COR-L47 (cell line): ENCODE data around the gene LPP.

Source experiments
- DNase-seq: peaks from one replicate; lab custom pipeline; 2025; lab: John Stamatoyannopoulos, UW

Gene LPP

DNA sequence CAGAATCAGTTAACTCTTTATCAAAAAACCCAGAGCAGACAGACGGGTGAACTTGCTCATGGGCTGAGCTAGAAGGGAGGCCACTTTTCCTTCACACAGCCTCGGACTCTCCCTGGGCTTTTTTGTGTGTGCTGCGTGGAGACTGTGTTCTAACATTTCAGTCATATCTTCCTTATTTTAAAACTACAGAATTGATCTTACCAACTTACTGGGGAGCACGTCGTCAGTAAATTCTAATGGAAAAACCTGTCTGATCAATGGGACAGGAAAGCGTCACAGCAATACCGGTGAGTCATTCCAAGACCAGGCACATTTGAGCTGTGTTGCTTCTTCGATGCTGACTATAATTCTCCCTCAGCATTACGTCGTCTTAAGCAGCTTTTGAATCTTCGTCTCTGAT, 145.1 kb downstream of the LPP start:
- DNase-seq = no peak

DNA sequence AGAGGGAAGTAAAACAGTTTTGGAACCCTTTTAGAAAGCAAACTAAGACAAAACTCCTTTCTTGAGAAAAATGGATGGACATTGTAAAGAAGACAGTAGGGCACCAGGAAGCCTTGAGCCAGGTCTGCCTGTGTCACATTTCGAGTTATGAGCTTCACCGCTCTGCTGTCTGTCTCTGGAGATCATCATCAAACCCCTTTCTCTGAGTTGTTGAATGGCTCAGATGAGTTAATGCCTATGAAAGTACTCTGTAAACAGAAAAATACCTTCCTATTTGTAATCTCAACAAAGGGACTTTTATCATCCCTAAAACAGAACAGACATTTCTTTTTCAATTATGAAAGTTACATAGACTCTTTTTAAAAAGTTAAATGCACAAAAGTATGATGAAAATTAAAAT, 145.8 kb downstream of the LPP start:
- DNase-seq = no peak

DNA sequence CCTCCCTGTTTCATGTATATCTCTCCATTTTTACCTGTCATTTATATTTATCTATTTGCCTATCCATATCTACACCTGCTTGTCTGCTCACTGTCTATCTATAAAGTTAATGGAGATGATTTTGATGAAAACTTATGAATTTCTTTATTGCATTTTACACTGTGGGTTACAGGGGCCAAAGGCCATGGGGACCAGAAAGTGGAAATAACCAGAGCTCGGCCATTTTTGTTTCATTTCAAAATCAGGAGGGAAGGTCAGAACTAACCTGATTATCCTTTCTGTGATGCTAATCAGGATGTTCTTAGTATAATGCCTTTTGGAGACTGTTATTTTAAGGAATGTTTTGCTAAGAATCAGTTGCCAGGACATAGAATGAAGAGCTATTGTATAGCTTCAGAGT, 147.2 kb downstream of the LPP start:
- no peak for DNase-seq

DNA sequence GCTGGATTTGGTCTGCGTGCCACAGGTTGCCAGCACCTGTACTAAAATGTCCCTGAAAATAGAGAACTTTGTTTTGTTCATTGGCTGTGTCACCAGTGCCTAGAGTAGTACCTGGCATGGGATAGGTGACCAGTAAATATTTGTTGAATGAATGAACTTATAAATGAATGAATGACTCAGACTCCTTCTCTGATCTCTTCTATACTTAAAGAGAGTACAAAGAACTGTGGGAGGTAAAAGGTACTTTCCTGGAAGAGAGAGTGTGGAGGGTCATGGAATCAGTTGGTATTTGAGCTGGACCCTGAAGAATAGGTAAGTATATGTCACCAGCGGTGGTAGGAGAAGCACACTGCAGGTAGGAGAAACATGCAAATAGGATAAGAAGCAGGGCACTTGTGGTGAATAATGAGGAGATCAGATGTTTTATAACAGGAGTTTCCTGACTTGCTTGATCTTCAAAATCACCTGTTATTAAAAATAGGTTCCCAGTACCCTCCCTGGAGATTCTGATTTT, 149.4 kb downstream of the LPP start:
- DNase-seq = no peak

DNA sequence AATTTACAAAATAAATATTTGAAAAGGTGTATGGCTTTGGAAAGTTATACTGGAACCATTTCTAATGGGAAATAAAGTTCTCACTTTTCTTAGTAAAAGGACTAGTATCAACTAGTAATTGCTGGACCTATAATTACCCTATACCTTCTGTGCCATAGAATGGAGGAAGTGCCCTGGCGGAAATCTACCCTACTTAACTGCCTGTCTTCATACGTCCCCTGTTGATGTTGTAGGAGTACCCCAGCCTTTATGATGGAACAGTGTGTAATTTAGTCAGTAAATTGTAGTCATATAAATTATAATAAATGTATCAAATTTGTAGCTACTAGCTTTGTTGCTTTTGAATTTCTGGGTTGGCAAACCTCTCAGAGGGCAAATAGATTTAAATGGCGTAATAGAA, 149.9 kb downstream of the LPP start:
- no peak for DNase-seq

DNA sequence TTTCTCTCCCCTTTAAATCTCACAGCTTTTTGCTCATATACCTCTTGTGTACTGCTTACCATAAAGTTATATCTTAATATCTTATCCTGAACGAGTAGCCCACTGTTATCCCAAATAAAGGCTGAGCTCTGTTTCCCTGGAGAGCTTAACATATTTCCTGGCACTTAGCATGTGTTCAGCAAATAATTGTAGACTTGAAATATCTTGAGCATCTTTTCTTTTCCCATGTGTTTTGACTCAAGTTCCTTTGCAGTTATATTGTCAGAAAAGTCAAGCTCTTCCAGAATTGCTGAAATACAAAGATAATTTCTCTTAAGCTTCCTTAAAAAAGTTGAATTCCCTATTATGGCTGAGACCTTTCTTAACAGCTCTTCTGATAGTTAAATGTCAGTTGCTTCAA, 150.5 kb downstream of the LPP start:
- no peak for DNase-seq

DNA sequence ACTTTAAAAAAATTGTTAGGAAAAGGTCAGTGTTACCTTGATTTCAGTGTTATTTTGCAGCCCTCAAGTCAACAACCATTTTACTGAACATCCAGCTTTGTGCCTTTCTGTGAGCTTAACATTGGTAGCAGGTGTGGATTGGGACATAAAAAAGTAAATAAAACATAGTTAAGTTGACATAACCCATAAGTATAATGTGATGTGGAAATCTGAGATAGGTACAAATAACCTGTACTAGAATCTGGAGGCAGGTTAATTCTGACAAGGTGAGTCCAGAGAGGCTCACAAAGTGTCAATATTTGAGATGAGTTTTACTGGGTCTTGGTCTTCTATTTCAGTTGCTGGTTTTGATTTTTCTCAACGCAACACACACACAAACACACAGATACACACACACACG, 151.3 kb downstream of the LPP start:
- no peak for DNase-seq

DNA sequence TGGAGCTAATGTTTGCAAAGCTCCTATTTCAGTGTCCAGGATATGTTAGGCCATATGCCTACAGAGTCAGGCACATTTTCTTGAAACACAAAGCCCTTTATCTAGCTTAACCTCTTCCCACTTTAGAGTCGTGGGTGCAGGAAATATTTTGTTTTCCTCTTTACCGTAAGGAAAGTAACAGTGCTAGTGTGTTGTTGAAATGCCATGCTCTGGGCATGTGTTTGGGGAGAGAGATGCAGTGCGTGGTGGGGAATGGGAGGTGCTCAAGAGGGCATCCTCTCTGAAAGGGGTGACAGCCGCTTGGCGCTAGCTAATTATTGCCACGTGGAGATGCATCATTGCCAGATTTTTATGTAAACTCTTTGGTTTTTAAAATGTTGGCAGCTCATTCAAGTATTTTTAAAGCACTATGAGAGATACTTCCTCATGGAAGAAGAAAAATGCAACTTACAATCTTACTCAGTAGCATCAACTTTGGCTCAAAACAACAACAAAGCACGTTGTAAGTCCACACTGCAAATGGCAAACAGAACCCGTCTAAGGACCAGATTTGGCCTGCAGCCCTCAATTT, 152.6 kb downstream of the LPP start:
- DNase-seq = no peak

DNA sequence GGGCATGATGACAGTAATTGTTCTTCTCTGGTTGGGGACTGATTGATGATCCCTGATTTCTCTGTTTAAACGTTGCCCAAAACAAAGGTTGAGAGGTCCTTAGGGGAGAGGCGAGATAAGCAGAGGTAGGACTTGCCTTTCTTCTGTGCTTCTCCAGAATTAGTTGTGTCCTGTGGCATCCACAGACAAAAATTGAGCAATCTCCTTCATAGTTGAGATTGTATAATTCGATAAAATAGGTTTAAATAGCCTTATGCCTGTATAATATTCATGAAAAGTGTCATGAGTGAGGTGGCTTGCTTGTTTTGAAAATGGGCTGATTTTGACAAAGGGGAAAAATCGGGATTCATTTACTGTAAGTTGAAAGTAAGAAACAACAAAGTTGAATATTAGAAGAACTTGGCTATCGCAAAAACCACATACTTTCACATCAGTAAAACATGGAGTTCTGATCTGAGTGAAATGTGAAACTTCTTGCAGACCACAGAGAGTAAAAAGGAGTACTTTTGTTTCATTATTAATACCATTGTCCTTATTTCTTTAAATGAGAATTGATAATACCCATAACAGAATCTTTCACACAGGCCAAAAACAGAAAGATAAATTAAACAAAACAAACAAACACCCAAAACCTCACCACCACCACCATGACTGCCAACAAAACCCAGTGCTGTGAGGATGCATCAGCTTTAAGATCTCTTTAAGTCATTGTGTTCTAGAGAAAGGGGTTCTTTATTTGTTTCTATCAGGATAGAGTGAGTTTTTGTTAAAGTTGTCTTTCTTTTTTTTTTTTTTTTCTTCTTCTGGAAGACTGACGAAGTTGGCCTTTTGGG, 155.7 kb downstream of the LPP start:
- DNase-seq = no peak

DNA sequence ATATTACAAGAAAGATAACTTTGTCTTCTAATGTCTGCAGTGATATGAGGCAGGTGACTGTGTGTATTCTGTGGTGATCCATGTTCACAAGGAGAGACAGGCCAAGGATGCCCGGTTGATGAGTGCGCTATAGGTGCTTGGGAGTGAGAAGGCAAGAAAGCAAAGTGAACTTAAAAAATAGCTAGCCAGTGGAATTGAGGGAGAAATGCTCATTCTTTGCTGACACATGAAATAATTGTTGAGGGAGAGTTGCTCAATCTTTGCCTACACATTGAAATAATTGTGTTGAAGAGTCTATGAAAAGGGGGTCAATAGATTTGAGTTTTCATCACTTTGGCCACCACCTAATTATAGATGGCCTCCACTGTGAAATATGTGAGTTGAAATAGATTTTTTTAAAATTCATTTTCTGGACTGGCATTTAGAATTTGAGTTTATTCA, 156.3 kb downstream of the LPP start:
- DNase-seq = no peak

DNA sequence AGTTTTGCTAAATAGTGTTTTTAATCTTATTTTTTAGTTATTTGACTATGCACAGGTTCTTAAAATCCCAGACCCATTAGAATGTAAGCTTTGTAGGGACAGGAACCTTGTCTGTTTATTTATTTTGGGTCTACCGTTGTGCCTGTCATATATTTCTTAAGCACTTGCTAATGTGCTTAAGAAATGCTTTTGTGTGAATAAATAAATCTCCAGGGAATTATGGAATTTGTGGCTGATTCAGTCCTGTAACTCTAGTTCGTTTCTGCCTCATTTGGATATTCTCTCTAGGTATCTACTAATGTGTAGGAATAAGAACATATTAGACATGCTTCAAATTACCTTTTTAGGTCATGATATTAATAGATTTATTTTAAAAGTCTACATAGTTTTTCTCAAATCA, 161.6 kb downstream of the LPP start:
- DNase-seq = no peak

DNA sequence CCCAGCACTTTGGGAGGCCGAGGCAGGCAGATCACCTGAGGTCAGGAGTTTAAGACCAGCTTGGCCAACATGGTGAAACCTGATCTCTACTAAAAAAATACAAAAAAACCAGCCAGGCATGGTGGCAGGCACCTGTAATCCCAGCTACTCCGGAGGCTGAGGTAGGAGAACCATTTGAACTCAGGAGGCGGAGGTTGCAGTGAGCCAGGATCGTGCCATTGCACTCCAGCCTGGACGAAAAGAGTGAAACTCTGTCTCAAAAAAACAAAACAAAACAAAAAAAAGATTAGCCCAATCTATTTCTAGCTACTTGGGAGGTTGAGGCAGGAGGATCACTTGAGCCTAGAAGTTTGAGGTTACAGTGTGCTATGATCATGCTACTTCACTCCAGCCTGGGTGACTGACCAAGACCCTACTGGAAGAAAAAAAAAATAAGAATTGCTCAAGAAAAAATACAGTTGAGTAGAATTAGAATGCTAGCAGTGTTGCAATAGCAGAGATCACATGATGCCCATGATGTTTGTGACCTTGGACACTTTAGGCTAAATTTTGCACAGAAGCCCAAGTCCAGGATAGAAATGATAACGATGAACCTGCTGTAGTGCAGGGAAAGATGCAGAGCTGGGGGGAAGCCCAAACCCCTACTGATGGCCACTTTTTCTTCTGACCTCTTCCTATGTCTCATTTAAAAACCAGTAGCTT, 162.2 kb downstream of the LPP start:
- DNase-seq = no peak

DNA sequence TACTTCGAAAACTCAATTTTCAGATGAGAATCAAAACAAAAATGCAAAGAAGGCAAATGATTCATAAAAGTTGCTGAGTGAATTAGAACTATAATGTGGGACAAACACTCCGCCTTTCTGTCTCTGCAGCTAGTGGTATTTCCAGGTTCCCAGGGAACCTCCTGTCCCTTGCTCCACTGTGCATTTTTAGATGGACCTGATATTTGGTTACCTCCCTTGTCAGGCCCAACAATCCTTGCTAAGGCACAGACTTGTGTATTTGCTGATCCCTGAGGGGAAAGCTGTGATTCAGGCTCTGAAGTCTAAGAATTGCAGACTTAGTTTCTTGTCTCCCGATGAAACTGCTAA, 162.7 kb downstream of the LPP start:
- DNase-seq = no peak

DNA sequence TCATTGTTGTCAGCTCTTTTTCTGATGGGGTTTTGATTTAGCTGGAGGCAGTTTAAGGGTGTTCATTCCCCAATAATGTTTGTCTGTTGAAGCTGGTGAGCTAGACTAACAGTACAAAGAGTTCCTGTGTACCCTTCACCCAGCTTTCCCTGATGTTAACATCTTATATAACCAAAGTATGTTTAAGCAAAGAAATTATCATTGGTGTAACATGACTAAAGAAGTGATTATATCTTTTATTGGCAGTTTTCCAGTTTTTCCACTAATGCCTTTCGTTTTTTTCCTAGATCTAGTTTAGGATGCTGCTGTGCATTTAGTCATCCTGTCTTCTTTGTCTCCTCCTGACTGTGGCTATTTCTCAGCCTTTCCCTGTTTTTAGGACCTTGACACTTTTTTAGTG, 165.6 kb downstream of the LPP start:
- no peak for DNase-seq

DNA sequence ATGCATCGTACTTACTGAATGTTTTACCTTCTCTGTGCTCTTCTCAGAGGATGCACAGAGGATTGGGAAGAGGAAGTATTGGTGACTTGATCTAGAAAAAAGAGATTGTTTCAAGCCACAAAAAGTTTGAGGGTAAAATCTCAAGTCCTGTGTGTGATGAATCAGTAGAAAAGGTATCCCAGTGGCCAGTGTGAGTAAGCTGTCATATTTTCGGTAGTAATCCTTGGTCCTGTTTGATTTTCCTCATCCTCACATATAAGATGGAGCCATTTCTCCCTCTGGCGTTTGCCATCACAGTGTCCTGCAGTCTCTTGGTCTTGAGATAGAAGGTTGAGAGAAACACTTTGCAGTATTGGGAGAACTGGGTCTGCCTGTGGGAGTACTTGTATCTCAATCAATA, 166.8 kb downstream of the LPP start:
- no peak for DNase-seq

DNA sequence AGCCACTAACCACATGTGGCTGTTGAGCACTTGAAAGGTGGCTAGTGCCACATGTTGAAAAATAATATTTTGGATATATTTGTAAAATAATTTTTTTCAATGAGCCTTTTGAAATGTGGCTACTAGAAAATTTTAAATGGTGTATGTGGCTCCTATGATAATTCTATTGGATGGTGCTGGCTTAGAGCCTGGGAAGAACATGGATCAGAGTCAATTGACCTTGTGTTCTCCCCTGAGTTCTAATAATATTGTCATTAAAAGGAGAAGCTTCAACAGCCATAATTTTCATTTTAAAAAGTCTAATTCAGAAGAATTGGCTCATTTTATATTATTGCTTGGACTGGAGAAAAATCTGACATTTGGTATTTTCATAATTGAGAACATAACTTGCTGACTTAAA, 167.3 kb downstream of the LPP start:
- DNase-seq = no peak

DNA sequence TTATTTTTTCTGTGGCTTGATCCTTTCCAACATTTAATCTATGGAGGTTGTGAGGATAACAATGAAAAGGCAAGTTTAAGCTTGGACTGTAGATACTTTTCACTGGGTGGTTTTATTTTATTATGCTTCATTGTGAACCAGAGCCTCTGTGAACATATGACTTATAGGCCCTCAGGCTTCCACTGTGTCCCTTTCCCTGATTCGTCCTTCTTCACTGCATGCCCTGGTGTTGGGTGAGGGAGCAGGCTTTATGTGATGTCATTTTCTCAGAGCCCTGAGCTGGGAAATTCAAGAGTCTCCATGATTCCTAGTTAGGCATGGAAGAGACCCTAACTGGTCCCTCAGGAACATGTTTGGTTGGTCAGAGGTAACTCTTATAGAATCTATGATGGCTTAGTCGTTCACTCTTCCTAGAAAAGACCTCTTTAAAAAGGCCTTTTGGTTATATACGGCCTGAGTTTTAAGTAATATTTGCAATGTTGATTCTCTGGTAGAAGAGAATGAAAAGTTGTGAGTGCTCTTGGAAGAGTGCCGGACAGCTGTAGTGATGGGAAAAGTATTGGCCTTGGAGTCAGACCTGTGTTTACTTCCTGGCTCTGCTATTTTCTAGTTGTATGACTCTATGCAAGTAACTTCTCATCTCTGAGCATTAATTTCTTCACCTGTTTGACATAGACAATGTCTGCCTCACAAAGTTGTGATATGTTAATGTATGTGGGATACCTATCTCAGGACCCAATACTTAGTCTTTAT, 168.4 kb downstream of the LPP start:
- no peak for DNase-seq

DNA sequence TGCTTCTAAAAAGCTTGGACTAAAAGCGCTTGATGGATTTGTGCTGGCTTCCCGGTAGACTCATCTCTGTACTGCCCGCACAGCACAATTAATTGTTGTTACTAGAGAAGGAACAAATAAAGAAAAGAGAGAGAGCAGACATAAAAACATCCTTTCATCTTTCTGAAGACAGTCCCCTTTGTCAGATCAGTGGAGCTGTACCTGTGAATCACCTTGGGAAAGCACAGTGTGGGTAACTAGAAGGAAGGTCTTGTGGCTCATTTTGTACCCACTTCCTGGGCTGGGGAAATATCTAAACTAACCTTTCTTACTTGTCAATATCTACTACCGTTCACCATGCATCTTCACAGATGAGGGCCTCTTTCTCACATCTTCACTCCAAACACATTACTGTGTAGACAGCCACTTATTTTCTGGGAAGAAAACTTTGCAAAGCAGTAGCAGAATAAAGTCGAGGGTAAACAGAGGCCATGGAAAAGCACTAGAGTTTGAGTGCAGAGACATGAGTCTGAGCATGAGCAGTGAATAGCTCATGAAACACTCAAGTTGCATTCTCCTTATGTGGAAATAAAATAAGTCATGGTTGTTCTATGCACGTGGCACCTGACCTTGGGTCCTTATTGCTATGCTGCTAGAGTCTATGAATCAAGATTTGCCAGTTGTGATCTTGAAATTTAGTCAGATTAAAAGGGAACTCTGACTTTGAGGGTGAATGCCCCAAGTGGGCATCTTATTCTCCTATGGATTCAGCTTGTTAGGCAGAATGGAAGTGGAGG, 169.3 kb downstream of the LPP start:
- no peak for DNase-seq

DNA sequence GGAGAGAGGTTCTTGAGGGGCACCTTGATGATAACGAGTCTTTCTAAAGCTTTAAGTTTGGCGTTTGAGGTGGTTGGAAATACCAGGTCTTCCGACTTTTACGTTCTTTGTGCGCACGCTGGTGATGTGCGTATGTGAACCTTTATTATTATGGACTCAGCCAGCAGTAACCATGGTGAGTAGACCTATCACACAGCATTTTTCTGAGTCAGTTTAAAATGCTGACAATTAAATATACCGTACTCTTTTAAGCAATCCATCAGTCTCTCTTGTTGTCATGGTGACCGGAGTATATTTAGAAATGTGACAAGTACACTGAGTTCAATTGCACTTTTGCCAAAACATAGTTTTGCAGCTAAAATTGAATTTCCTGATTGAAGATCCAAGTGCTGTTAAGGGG, 172.2 kb downstream of the LPP start:
- no peak for DNase-seq

DNA sequence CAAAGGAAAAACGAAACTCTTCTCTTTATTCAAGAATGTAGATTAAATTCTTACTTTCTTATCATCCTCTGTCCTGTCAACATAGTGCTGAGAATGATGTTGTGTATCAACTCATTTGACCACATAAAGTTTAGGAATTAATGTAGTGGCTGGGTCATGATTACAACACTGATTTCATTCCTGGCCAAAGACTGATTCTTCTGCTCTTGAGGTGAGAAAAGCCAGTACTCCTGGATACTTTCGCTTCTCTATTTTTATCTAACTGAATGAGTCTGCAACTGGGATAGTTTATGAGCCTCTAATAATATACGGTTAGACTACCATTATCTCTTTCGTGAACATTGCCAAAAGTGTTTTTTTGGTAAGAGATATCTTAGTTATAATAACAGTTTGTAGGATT, 173.0 kb downstream of the LPP start:
- no peak for DNase-seq

DNA sequence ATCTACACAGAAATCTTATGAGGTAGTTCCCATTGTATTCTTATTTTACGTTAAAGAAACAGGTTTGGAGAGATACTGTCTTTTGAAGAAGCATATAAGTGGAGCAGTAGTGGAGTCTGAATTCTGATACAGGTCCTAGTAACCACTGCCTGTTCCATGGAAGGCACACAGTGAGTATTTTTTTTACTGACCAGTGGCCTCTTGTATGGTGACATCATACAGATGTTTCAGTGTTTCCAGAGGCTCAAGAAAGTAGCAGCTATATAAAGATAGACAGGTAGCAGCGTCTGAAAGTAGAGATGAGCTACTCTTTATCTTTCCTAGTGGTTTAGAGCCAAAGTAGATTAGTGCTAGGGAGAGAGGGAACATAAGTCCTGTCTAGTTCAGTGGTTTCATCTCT, 173.5 kb downstream of the LPP start:
- DNase-seq = no peak

DNA sequence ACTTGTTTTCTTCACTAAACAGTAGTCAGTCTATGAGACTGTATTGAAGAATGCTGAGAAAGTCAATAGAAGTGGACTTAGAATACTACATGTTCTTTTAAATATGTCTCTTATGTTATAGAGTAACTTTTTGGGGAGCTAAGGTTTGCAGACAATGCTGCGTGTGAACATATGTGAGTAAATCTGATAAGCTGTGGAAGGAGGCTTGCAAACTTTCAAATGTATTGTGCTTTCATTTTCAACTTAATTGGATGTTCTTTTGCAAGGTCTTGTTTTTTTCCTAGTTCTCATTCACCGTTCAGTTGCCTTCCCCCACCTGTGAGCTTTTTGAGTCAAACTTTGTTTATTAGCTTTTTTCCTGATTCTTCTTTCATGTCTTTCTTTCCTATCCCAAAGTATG, 176.2 kb downstream of the LPP start:
- DNase-seq = no peak
